GM19099 (cell line): Measurements from ENCODE around the gene RASGRF2.

Experiments used
- POLR2A ChIP-seq: IDR thresholded peaks from 3 replicates; pipeline ENCODE4 v1.6.1; 2011; ENCODE audit warnings: low read depth; ENCODE audit not compliant: insufficient read length; ENCODE audit errors: extremely low read depth

RASGRF2 gene

GRCh38 chr5:80986382-80986781 lies 26.2 kb downstream of the RASGRF2 start:
- no peak for TF ChIP-seq POLR2A

DNA sequence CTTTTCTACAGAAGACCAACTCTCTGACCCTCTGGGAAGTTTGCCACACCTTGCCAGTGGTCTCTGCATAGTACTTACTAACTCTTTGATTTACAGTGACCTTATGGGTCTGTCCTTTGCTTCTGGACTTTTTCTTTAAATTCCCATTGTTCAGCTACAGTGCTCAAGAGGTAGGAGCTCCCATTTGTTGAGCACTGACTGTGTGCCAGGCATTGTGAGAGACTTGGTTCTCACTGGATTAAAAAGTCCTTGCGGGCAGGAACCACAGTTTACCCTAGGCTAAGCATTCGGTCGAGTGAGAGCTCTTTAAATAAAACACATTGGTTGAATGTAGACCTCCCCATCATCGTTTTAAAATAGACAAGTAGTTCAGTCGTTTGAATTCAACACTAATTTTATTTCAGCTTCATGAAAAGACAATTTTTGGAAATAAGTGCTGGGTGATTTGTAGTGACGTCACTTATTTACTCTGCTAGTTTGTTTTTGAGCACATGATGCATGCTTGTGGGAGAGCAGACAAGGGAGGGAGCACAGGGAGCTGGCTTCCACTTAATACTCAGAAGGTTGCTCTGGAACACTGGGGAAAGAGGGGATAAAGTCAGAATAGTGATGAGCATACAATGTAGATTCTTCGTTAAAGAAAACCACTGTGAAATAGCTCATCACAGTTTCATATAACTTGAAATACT lies 27.1 kb downstream of the RASGRF2 start:
- no peak for TF ChIP-seq POLR2A

- TF ChIP-seq POLR2A: no peak
Observed at GRCh38 chr5:80988419-80988935, 28.3 kb downstream of the RASGRF2 start.

DNA sequence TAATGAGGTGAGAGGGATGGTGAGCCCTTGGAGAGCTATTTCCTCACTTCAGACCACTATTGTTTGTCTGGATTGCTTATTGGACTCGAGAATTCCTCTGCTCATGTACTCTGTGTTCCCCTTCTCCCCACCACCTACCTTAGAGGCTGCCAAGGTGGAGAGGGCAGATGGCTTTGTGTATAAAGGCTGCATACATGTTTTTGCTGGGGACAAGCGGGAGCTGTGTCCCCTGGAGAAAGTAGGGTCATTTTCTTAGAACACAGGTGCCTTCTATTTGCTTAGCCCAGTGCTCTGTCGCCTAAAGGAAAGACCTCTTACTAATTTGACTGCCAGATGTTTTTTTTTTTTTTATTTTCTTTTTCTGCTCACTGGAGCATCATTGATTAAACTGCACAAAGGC lies 29.7 kb downstream of the RASGRF2 start:
- no peak for TF ChIP-seq POLR2A

- no peak for TF ChIP-seq POLR2A
Observed at GRCh38 chr5:80990527-80990926, 30.4 kb downstream of the RASGRF2 start.

GRCh38 chr5:80990971-80991370 lies 30.8 kb downstream of the RASGRF2 start:
- TF ChIP-seq POLR2A: no peak

- TF ChIP-seq POLR2A: no peak
Observed at GRCh38 chr5:80995908-80996307, 35.7 kb downstream of the RASGRF2 start.

- no peak for TF ChIP-seq POLR2A
Observed at GRCh38 chr5:80998590-80998979, 38.4 kb downstream of the RASGRF2 start.

DNA sequence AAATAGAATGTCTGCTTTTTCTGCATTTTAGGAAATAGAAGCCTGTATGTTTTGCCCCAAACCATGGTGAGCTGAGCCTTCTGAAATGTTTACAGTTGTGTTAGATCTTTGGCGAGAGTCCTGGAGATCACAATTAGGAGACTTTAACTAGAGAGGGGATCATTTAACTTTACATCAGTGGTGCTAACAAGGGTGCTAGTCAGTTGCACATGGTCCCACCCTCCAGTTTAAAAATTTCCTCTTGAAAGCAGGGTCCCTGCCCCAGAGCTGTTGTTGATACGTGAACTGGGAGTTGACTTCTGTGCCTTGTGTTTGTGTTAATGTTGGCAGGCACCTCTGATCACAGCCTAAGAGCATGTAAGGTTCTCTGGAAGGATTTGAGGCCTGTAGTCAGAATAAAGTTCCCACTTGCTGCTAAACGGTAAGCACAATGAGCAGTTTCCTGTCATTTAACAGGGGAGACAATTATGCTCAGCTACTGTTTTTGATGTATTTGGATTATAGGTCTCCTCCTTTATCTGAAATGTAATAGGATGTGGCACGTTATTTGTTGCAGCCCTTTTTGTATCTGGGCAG lies 43.7 kb downstream of the RASGRF2 start:
- TF ChIP-seq POLR2A: no peak

- TF ChIP-seq POLR2A: no peak
Observed at GRCh38 chr5:81005708-81006107, 45.5 kb downstream of the RASGRF2 start.

- TF ChIP-seq POLR2A: no peak
Observed at GRCh38 chr5:81006231-81006630, 46.1 kb downstream of the RASGRF2 start.

DNA sequence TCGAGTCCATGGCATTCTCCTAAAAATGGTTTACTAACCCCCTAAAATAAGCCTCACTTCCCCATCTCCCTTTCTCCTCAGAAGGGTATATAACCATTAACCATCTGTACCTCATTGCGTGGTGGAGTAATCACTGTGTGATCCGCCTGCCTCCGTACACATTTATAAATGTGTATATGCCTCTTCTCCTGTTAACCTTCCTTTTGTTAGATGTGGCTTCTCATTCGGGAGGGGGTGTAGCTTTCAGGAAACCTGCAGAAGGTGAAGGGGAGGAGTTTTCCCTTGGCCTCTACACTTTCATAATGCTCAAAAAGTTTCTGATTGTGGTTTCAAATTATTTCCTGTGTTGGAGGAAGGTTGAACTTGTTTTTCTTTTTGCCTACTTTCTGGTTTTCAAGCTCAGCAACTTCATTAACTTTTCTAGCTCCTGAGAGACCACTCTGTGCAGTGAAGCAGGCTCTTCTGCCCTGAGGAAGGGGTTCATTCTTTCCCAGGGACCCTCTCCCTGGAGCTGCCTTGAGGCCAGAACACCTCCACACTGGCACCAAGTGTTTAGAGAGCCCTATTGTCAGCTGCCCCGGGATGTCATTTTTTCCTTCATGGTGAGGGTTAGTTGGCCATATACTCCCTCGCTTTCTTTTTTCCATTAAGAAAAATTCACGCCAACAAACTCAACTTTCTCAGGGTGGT lies 46.9 kb downstream of the RASGRF2 start:
- no peak for TF ChIP-seq POLR2A

DNA sequence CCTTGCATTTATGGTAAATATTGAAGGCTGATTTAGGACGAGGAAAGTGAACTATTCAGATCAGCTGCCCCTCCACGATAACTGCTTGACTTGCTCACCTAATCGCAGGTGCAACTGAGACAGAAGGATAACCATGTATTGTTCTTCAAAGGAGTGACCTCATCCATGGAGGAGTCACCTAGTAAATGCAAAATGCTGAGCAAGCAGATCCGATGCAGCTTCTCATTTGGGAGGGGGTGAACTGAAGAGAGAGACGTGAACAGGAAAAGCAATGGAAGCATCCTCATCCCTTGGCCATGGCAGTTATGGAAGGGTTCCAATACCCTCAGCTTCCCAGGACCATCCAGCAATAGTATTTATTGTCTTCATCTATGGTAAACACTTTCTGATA lies 47.5 kb downstream of the RASGRF2 start:
- no peak for TF ChIP-seq POLR2A

DNA sequence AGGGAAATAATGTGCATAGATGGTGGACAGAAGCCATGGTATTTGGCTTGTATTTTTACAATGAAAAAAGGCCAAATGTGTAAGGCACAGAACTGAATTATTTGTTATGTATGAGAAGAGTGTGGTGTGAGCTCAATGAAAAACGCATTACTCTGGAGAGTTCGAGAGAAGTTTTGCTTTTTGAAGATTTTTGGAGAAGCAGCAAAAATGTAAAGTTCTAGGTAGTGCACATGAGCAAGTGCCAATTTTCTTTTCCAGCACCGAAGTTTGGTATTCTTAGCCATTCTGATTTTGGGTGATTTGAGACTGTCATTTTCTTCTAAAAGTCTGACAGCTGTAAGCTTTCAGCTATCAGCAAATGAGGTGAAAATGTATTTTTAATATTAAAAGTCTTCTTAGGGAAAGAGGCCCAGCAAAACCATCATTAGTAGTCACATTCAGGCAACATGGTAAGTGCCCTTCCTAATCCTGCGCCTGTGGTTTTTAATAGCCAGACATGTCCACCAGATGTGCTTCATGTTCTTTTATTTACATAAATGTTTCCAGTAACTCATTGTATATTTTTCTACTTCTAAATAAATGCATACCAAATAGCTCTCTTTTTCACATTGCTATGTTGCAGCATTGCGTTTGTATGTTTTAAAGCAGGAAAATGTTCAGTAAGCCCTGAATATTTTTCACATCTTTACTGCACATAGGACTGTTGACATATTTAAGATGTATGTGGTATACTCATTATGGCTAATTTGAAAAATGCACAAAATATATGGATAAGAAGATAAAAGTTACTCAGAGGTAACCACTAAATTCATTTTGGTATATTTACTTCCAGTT lies 50.4 kb downstream of the RASGRF2 start:
- TF ChIP-seq POLR2A: no peak

GRCh38 chr5:81014348-81014747 lies 54.2 kb downstream of the RASGRF2 start:
- TF ChIP-seq POLR2A: no peak
